ENCODE measurements around the gene TRHDE.

GRCh38 chr12:72365151-72365550, 93.0 kb downstream of the TRHDE start:
- TF ChIP-seq POLR2A (IDR thresholded peaks at IDR 0.05) = no peak
- TF ChIP-seq, protein P1, sequence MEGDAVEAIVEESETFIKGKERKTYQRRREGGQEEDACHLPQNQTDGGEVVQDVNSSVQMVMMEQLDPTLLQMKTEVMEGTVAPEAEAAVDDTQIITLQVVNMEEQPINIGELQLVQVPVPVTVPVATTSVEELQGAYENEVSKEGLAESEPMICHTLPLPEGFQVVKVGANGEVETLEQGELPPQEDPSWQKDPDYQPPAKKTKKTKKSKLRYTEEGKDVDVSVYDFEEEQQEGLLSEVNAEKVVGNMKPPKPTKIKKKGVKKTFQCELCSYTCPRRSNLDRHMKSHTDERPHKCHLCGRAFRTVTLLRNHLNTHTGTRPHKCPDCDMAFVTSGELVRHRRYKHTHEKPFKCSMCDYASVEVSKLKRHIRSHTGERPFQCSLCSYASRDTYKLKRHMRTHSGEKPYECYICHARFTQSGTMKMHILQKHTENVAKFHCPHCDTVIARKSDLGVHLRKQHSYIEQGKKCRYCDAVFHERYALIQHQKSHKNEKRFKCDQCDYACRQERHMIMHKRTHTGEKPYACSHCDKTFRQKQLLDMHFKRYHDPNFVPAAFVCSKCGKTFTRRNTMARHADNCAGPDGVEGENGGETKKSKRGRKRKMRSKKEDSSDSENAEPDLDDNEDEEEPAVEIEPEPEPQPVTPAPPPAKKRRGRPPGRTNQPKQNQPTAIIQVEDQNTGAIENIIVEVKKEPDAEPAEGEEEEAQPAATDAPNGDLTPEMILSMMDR (IDR thresholded peaks at IDR 0.05) = no peak
